RWPE1 (cell line): ENCODE measurements around the gene PPP4R2.
A peak's percentile ranks its signal among the peaks of the same experiment; 100 is the strongest.

Experiments used
- CTCF ChIA-PET: fragments of 350-600 bp; sonication (Branson Sonifier 250); formaldehyde crosslinking; extraction: SDS; loops from one replicate; lab custom pipeline; 2021; lab: Yijun Ruan, JAX
- POLR2A ChIA-PET: fragments of 400-600 bp; formaldehyde crosslinking; extraction: SDS; loops from one replicate; lab custom pipeline; 2020; ENCODE audit warnings: antibody characterized with exemption; ENCODE audit not compliant: low non-redundant PET; lab: Yijun Ruan, JAX
- DNase-seq: peaks from one replicate; pipeline ENCODE4 v3.0.0; 2012; ENCODE audit warnings: low spot score
- H3K27ac ChIP-seq: fragments of 450-650 bp; 2 replicates; pipeline ENCODE4 v1.5.1; 2017
- CTCF ChIP-seq: fragments of 450-650 bp; conservative IDR thresholded peaks from 2 replicates; pipeline ENCODE4 v1.5.1; 2017; ENCODE audit warnings: low read depth, mild to moderate bottlenecking

PPP4R2 gene

GRCh38 chr3:72996473-72997333 lies at the start of gene PPP4R2:
Gene PPP4R2 (plus strand): TSS chr3:72996811. CDS start chr3:72997038, 227 bp downstream.
- TF ChIP-seq CTCF = no peak
- ChIA-PET CTCF (interaction anchor here (0.6 kb wide), 2 partner anchors 26 to 57 kb away, joined by 3 read pairs; no protein-coding TSS in a partner anchor), POLR2A (no interaction called here)
- peak within 1 kb of the TSS; percentile 94 for H3K27ac ChIP-seq
- DNase-seq = peak; percentile 67

GRCh38 chr3:72947715-72948490 lies 48.7 kb upstream of the PPP4R2 start:
- DNase-seq = no peak
- ChIA-PET CTCF (no interaction called here), POLR2A (no interaction called here)
- TF ChIP-seq CTCF = no peak
- H3K27ac ChIP-seq = no peak overlapping the region

GRCh38 chr3:72949016-72949415 lies 47.6 kb upstream of the PPP4R2 start:
- TF ChIP-seq CTCF = no peak
- H3K27ac ChIP-seq = no peak overlapping the region
- POLR2A ChIA-PET = no interaction called here
- no peak for DNase-seq
- CTCF ChIA-PET = interaction anchor here (0.6 kb wide), 1 partner anchor 107 kb away, joined by 3 read pairs; no protein-coding TSS in a partner anchor

GRCh38 chr3:72950372-72950771 lies 46.2 kb upstream of the PPP4R2 start:
- ChIA-PET POLR2A (no interaction called here), CTCF (interaction anchor here (1.0 kb wide), 1 partner anchor 12 kb away, joined by 3 read pairs; no protein-coding TSS in a partner anchor)
- H3K27ac ChIP-seq = no peak overlapping the region
- TF ChIP-seq CTCF = no peak
- DNase-seq = no peak

- POLR2A ChIA-PET = no interaction called here
Measured at GRCh38 chr3:72950801-72951200, 45.8 kb upstream of the PPP4R2 start.

More at GRCh38 chr3:72950801-72951200, 45.8 kb upstream of the PPP4R2 start:
- no peak overlapping the region for H3K27ac ChIP-seq
- TF ChIP-seq CTCF = no peak
- DNase-seq = no peak
- CTCF ChIA-PET = interaction anchor here (1.0 kb wide), 1 partner anchor 12 kb away, joined by 3 read pairs; no protein-coding TSS in a partner anchor
